Measurements from ENCODE around the gene DUS2. TPM values are rescaled to one million over a fixed set of nuclear protein-coding genes. Genes with fewer than 3 reads are reported as not detected.

Gene DUS2
- total RNA-seq, 1 donor from 2014 or later = 11.0 TPM

DNA sequence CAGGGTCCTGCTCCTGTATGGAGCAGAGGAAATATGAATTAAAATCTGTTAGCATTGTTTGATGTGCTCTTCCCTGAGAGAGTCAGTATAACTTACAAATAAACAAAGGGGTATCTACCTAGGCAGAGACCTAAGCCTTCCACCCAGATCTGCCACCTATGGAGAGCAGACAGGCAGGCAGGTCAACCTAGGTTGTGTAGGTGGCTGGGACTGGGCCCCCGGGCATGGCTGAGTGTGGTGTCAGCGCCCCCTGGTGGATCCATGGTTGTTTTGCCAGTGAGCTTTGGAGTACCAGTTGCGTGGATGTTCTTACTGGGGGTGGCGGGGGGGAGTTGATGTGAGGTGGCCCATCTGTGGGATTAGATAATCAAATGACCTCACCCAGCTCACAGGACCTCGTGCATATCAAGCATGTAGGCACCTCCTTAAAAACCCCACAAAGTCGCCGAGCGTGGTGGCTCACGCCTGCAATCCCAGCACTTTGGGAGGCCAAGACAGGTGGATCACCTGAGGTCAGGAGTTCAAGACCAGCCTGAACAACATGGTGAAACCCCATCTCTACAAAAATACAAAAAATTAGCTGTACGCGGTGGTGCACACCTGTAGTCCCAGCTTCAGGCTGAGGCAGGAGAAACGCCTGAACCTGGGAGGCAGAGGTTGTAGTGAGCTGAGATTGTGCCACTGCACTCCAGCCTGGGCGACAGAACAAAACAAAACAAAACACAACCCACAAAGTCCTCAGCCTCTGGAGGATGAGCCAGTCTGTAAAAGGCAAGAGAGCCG is 17.6 kb downstream of the DUS2 start:
- DNase-seq (ENCODE audit: low spot score in 2 of 2) (peak; percentile 28 to 67), FAIRE-seq (no peak)

DNA sequence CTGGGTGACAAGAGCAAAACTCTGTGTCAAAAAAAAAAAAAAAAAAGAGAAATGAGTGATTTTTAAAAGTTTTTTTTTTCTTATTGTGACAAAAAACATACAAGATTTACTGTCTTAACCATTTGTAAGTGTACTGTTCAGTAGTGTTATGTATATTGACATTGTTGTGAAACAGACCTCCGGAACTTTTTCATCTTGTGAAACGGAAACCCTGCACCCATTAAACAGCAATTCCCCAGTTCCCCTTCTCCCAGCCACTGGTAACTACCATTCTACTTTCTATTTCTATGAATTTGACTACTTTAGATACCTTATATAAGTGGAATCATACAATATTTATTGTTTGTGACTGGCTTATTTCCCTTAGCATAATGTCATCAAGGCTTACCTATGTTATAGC is 18.7 kb downstream of the DUS2 start:
- FAIRE-seq (no peak), DNase-seq (ENCODE audit: low spot score in 2 of 2) (no peak)

DNA sequence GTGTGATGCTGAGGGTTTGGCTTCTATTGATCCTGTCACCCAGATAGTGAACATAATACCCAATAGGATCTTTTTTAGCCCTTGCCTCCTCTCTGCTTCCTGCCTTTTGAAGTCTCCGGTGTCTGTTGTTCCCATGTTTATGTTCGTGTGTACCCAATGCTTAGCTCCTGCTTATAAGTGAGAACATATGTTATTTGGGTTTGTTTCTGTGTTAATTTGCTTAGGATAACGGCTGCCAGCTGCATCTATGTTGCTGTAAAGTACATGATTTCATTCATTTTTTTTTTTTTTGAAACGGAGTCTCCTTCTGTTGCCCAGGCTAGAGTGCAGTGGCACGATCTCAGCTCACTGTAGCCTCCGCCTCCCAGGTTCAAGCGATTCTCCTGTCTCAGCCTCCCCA is 23.0 kb downstream of the DUS2 start:
- FAIRE-seq (no peak), DNase-seq (ENCODE audit: low spot score in 2 of 2) (no peak)

DNA sequence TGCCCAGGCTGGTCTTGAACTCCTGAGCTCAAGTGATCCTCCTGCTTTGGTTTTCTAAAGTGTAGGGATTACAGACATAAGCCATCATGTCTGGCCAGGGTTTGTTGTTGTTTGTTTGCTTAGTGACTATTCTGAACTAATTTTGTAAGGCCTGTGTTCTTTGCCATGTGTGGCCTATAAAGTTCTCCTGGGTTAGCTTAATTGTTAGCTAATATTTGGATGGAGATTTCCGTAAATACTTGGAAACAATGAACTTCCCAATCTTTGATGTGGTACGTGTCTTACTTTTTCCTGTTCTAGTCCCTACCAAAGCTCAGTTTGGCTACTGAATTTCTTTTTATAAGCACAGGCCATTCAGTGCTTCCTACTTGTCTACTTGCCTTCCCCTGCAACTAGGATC is 24.9 kb downstream of the DUS2 start:
- no peak for DNase-seq (ENCODE audit: low spot score in 2 of 2)
- no peak for FAIRE-seq

DNA sequence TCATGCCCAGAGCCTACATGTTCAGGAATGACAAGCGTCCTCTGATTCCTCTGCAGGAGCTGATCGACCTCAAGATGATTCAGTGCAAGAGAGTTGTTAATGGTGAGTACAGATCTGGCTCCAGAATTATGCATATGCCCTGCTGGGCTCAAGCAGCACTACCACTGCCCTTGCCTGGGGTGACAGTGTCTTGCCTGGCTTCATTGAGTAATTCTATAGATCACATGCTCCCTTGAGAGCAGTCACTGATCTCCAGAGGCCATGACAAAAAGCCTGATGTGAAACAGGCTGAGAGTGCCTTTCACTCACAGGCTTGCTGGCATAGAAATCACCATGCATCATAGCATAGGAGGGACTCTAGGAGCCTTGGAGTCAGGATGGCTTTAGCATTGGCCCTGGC is 26.4 kb downstream of the DUS2 start:
- FAIRE-seq (no peak), DNase-seq (ENCODE audit: low spot score in 2 of 2) (no peak)

DNA sequence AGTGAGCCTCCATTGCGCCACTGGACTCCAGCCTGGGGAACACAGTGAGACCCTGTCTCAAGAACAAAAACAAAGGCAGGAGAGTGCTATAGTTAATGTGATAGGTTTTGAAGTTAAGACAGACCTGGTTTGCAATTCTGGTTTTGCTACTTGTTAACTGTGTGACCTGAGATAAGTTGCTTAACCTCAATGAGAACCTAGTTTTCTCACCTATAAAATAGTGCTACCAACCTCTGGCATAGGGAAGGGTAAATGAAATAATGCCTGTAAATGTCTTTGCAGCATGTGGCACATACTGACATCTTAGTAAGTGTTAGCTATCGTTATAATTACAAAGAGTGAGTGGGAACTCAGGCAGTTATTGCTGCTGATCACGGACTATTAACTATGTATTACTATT is 32.3 kb downstream of the DUS2 start:
- FAIRE-seq = no peak
- DNase-seq (ENCODE audit: low spot score in 2 of 2) = no peak

DNA sequence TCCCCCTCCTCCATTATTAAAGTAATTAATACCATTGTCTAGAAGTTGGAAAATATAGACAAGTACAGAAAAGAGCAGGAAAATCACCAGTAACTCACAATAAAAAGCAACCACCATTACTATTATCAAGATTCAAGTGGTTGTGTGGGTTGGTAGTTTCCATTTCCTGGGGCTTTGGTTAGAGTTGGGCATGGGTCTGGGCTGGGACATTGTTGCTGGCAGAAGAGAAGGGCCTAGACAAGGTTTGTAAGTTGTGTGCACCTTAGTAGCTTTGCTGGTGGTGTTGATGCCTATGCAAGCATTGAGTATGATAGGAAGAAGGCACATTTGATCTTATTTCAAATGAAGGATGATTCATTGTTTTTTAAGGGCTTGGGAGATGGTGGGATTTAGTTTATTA is 36.7 kb downstream of the DUS2 start:
- DNase-seq (ENCODE audit: low spot score in 2 of 2) (no peak), FAIRE-seq (no peak)

DNA sequence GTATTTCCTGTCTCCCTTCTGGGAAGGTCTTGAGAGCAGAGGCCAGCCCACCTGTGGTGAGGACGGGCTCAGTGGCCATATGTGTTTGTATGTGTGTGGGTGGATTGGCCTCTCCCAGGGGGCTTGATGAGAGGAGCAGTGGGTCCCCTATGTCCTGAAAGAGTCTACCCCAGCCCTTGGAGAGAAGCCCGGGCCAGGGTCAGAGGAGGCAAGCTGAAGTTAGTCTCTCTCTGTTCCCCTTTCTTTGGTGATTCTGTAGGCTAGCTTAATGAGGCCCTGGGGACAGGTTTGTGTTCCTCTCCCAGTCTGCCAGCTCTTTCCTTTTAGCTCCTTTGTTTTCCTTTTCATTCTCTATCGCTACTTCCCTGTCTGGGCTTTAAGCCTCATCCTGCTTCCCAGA is 38.3 kb downstream of the DUS2 start:
- no peak for FAIRE-seq
- DNase-seq (ENCODE audit: low spot score in 2 of 2) = no peak

DNA sequence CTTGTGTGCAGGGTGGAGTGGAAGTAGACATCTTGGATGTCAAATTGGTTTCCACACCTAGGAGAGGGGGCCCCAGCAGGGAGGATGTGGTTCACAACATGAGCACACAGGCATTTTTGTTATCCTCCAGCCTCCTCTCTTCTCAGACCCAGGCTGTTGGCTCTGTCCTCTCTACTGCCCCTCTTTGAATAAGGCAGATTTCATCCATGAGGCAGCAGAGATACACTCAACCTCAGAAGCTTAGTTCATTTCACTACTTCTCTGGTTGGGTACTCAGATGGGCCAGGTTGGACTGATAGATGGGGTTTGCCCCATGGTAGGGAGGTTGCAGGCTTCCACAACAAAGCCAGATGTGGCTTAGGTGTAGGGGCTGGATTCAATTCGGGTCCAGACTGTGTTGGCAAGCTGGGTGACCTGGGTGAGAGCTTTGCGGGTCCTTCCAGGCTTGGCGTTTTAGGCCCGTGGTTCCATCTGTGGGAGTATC is 39.9 kb downstream of the DUS2 start:
- no peak for DNase-seq (ENCODE audit: low spot score in 2 of 2)
- no peak for FAIRE-seq

DNA sequence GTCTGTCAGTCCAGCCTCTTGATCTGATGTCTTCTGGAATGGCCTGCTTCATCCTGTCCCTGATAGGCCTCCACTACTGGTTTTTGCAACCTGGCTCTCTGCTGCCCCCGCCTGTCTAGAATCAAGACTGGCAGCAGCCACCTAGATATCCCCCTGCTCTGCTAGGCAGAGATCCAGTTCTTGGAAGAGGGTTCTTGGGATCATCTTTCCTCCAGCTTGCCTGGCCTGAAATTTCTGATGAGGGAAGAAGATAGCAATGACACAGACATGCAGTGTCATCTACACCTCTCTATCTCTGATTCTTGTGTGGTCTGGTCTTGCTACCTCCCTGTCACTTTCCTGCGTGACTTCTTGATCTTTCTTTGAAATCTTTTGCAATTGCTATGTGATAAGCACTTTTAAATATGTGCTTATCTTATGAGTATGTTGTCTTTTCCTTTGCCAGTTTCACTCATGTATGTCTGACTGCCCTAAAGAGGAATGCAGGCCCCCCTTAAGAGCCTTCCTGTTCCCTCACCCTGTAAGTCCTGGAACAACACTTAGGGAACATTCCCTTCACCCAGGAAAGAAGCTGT is 41.8 kb downstream of the DUS2 start:
- FAIRE-seq = no peak

DNA sequence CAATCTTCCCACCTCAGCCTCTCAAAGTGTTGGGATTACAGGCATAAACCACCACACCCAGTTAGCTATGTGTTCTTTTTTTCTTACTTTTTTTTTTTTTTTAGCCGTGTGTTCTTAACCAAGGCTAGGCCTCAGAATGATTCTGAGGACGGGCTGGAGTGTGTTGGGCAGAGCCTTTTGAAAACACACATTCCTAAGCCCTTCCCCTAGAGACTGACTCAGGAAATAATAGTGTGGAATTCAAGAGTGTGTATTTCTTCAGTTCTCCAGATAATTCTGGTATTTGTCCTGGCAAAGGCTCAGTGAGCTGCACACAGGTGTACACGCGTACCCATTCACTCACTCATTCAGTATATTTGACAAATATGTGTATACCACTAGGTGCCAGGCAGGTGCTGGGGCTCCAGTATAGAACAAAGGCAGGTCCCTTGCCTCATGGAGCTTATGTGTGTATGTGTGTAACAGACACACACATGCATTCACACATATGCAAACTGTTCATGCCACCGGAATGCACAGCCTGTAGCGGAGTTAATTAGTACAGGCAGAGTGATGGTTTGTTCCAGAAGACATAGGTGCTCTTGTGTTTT is 42.7 kb downstream of the DUS2 start:
- no peak for FAIRE-seq

More for the DNA sequence above, 41.8 kb downstream of the DUS2 start:
- DNase-seq (ENCODE audit: low spot score in 2 of 2) = peak in 1 of 2 donors; percentile 61

DNA sequence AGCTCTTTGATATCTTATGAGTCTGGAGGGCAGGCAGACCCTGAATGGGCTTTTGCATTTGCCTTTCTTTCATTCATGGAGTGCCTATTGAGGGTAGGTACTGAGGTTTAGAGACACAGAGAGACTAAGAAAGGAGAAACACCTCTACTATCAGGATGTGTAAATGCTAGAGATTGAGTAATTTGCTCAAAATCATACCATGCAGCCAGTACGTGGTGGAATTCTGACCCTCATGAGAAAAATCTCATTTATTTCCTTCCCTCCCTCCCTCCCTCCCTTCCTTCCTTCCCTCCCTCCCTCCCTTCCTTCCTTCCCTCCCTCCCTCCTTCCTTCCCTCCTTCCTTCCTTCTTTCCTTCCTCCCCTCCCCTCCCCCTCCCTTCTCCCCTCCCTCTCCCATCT is 43.7 kb downstream of the DUS2 start:
- no peak for DNase-seq (ENCODE audit: low spot score in 2 of 2)
- FAIRE-seq = no peak

More for the DNA sequence above, 42.7 kb downstream of the DUS2 start:
- no peak for DNase-seq (ENCODE audit: low spot score in 2 of 2)

DNA sequence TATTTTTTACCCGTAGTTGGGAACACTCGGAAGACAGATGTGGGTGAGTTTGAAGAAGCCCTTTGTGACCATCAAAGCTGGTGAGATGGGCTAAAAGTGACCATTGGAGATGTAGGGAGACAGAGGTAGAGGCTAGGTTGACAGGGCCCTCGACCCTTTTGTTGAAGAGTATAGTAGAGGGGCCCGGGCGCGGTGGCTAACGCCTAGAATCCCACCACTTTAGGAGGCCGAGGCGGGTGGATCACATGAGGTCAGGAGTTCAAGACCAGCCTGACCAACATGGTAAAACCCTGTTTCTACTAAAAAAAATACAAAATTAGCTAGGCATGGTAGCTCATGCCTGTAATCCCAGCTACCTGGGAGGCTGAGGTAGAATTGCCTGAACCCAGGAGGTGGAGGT is 45.8 kb downstream of the DUS2 start:
- FAIRE-seq = no peak

DNA sequence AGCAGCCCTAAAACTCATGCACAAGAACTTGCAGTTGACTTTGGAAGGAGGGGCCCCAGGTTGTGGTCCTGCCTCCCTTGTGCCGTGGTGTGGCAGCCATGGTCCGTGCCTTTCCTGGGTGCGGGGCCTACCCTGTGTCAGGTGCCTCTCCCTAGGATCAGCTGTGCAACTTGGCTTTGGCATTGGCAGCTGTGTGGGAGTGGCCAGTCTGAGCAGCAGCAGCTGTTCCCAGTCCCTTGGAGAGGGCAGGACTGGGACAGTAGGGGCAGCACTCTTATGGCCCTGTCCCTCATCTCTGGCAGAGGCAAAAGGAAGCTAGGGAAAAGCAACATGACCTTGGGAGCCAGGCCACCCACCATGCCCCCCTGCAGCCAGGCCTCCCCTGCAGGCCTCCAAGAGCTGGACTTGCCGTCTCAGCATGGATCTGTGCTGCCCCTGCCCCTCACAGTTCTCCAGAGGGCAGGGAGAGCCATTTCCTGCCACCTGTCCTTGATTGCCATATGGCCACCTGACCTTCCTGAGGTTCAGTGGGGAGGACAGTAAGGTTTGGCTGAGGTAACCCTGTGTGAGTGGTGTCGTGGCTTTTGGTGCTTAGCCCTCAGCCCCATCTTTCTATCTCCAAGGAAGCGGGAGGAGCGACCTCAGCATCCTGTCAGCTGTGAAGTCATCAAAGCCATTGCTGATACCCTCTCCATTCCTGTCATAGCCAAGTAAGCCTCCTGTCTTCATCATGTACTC is 46.6 kb downstream of the DUS2 start:
- no peak for FAIRE-seq

More for the DNA sequence above, 45.8 kb downstream of the DUS2 start:
- DNase-seq (ENCODE audit: low spot score in 2 of 2) = no peak

DNA sequence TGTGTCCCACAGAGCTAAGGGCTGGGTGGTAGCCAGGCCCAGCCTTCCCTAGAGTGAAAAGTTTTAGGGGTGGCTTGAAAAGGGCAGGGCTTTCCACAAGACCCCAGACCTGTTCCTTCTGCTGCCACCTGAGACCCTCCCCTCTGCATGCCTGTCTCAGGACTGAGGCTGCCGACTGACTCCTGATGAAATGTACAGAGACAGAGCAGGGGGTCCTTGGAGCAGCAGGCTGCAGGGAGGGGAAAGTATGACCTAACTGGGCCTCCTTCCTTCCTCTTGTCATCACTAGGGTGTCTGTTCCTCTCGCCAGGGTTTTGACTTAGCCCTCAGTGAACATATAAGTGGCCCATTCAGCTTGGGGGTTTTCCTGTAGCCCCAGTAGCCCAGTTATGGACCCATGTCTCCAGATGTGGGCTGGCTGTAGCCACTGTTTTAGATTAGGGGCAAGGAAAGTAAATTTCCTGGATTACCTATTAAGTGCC is 47.2 kb downstream of the DUS2 start:
- DNase-seq (ENCODE audit: low spot score in 2 of 2) (no peak), FAIRE-seq (no peak)

More for the DNA sequence above, 46.6 kb downstream of the DUS2 start:
- DNase-seq (ENCODE audit: low spot score in 2 of 2) = no peak

DNA sequence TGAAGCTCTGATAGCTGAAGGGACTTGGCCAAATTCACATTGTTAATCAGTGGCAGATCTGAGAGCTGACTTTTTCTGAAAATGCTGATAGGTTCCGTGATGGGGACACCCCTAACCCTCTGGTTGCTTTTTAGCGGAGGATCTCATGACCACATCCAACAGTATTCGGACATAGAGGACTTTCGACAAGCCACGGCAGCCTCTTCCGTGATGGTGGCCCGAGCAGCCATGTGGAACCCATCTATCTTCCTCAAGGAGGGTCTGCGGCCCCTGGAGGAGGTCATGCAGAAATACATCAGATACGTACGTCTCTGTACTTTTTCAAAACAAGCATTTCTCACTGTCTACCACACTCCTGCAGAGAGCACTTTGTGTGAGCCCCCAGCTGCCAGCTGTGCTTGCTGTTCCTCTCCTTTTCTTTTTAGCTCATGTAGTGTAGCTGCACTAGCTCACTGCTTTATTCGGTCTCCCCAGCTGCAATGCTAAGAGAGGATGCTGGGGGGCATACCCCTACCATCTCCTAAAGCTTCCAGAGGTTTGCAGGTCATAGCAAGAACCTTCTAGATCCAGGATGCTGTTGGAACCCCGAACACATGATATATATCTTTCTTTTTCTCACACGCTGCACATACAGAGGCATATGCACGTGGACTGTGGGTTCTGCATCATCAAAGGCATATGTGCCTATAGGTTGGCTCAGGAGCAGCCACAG is 47.9 kb downstream of the DUS2 start:
- DNase-seq (ENCODE audit: low spot score in 2 of 2) (no peak), FAIRE-seq (no peak)

DNA sequence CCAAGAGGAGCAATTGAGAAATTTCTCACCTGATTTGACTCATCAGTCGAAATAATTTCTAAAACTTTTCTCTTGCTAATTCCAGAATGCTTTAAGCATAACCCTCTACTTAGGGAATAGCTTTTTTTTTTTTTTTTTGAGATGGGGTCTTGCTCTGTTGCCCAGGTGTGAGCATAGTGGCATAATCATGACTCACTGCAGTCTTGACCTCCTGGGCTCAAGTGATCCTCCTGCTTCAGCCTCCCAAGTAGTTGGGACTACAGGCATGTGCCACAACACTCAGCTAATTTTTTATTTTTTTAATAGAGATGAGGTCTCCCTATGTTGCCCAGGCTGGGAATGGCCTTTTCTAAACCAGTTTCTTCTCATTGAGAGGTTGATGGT is 48.4 kb downstream of the DUS2 start:
- FAIRE-seq (no peak), DNase-seq (ENCODE audit: low spot score in 2 of 2) (no peak)

DNA sequence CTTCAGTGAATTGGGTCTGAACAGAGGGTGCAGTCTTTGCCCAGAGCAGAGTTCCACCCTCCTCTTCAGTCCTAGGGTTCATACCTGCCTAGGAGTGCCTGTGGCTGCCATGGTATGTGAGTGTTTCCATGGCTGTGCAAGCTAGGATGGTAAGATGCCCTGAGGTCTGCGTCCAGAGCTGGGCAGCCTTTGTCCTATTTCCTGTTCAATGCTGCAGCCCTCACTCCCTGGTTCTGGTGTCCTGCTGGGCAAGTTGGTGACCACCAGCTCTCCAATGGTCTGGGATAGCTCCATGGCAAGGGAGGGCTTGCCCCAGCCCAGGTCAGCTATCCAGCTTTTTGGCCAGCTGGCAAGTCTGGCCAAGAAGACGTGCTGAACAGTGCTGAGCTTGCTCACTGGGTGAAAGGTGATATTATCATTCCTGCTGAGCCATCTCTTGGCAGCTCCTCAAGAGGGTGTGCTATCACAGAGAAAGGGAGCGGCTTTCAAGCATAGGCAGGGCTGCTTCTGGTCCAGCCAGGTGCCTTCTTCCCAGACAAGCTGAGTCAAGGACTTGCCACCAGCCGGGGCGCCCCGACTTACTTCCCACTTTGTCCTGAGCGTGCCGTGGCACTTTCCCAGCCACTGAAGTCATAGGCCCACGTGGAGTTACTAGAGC is 49.1 kb downstream of the DUS2 start:
- FAIRE-seq = no peak

DNA sequence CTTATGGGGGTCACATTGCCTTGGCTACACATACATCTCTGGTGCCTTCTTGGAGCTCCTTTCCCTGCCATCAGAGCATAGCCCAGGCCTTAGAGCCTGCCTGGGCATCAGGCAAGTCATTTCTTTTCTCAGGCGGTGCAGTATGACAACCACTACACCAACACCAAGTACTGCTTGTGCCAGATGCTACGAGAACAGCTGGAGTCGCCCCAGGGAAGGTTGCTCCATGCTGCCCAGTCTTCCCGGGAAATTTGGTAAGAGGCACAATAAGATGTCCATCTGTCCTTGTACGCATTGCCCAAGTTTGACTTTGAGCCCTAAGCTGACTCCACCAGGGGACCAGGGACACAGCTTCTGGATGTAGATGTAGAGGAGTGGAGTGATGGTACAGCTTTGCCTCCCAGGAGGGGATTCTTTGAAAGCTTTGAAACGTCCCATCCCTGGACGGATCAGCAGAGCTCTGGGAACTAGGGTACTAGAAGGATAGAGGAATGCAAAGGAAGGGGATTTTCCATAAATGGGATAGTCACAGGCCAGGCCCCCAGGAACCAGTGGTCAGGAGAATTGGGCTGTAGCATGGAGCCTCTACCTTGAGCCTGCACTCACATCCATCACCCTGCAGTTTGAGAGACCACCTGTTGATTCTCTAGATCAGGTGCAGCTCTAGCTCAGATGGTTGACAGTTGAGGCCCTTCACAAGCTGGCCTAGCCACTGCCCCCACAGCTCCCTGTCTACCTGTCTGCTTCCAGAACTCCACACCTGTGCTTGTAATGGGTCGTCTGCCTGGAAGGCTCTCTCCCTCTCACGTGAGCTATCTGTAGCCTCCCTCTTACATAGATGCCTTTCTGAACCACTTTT is 51.0 kb downstream of the DUS2 start:
- DNase-seq (ENCODE audit: low spot score in 2 of 2) (no peak), FAIRE-seq (no peak)

More for the DNA sequence above, 49.1 kb downstream of the DUS2 start:
- no peak for DNase-seq (ENCODE audit: low spot score in 2 of 2)

Data from frontal cortex (tissue), 4 donors.